Measurements from ENCODE around the gene ADCY3.

- TF ChIP-seq CTCF (IDR thresholded peaks at IDR 0.05) (no peak), POLR2A (IDR thresholded peaks at IDR 0.05) (no peak)
Measured at GRCh38 chr2:24935145-24935544, 15.1 kb upstream of the ADCY3 start.

Data from adrenal gland (tissue), 5 donors.